DND-41 (cell line): ENCODE results near the gene LSM4.
"Not testable (repeated sequence)": the region's sequence is repeated elsewhere in the genome, so short reads cannot be mapped to it uniquely, and the experiment has no call there.

Experiments used
- ATAC-seq: fragments of 200-7000 bp; cut with Tn5 transposase; 3 replicates; pipeline ENCODE4 v1.9.1; 2021; ENCODE audit warnings: low read depth; ENCODE audit not compliant: insufficient read depth
- DNase-seq: peaks from one replicate; pipeline ENCODE4 v3.0.0-alpha.2; 2020
- H2AFZ ChIP-seq: 2 replicates; pipeline ENCODE4 v1.6.0; 2012; ENCODE audit warnings: low read depth, low read length
- H3K27ac ChIP-seq: 2 replicates; pipeline ENCODE4 v1.5.1; 2012; ENCODE audit warnings: low read length, inconsistent platforms
- H3K27me3 ChIP-seq: fragments of 200-600 bp; sonication (generic); 2 replicates; pipeline ENCODE4 v1.6.0; 2012; ENCODE audit warnings: low read length, mild to moderate bottlenecking, inconsistent platforms; ENCODE audit not compliant: insufficient read depth, poor library complexity
- H3K36me3 ChIP-seq: 2 replicates; pipeline ENCODE4 v1.5.1; 2012; ENCODE audit warnings: low read length, inconsistent platforms; ENCODE audit not compliant: insufficient read depth
- H3K4me1 ChIP-seq: 2 replicates; pipeline ENCODE4 v1.5.1; 2012; ENCODE audit warnings: mild to moderate bottlenecking, low read length; ENCODE audit not compliant: insufficient read depth
- H3K4me2 ChIP-seq: 2 replicates; pipeline ENCODE4 v1.6.0; 2012; ENCODE audit warnings: mild to moderate bottlenecking, moderate library complexity, low read length, inconsistent platforms; ENCODE audit not compliant: insufficient read depth
- H3K4me3 ChIP-seq, 2 experiments: fragments of 200-600 bp in 1 of 2; shearing (Covaris generic) in 1 of 2; 2 replicates each; pipeline ENCODE4 v1.5.1; 2012 to 2016; ENCODE audit warnings: inconsistent platforms in 2 of 2, low read length in 2 of 2, mild to moderate bottlenecking in 2 of 2, low read depth in 1 of 2, moderate library complexity in 1 of 2
- H3K79me2 ChIP-seq: 2 replicates; pipeline ENCODE4 v1.6.0; 2012; ENCODE audit warnings: low read length, inconsistent platforms; ENCODE audit not compliant: insufficient read depth
- H3K9ac ChIP-seq: 2 replicates; pipeline ENCODE4 v1.6.0; 2012; ENCODE audit warnings: low read depth, mild to moderate bottlenecking, inconsistent platforms, low read length, moderate library complexity
- H3K9me3 ChIP-seq: 2 replicates; pipeline ENCODE4 v1.5.1; 2012; ENCODE audit warnings: low read length, moderate library complexity, mild to moderate bottlenecking, inconsistent platforms; ENCODE audit not compliant: insufficient read depth, severe bottlenecking
- H4K20me1 ChIP-seq: 2 replicates; pipeline ENCODE4 v1.6.0; 2012; ENCODE audit warnings: low read length; ENCODE audit not compliant: insufficient read depth
- EZH2 ChIP-seq: IDR thresholded peaks from 3 replicates; pipeline ENCODE4 v1.6.1; 2012; ENCODE audit warnings: borderline replicate concordance, low read depth, mild to moderate bottlenecking, moderate library complexity, low read length, inconsistent platforms; ENCODE audit not compliant: severe bottlenecking
- TF ChIP-seq, protein P1 (sequence below): IDR thresholded peaks from 2 replicates; pipeline ENCODE4 v1.5.1; 2012; ENCODE audit warnings: borderline replicate concordance, low read length, moderate library complexity, mild to moderate bottlenecking; ENCODE audit not compliant: poor library complexity, severe bottlenecking; ENCODE audit errors: extremely low read depth

The LSM4 gene

DNA sequence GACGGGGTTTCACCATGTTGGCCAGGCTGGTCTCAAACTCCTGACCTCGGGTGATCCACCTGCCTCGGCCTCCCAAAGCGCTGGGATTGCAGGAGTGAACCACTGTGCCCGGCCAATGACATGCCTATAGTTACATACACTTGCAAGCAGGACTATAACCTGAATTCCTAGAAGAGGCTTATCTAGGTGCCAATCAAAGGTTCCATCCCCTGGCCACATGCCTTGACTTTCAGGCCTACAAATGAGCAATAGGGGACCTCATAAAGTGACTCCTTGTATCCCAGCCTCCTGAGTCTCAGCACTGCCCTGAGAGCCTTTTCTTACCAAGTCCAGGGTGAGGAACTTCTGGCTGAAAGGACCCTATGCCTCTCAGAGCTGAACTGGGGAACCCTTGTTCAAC, 3.9 kb upstream of the LSM4 start:
- H3K27ac ChIP-seq: no peak overlapping the region
- no peaks in the 10 kb centered on the region for H3K27me3 ChIP-seq
- H4K20me1 ChIP-seq: no peaks in the 10 kb centered on the region
- H3K9me3 ChIP-seq: no peaks in the 10 kb centered on the region
- no peaks in the 10 kb centered on the region; the same call in 1 of the 2 replicates for H3K36me3 ChIP-seq
- no peak overlapping the region for H3K4me2 ChIP-seq
- no peak overlapping the region for H2AFZ ChIP-seq
- DNase-seq: no peak
- no peak for ATAC-seq
- H3K4me1 ChIP-seq: peaks cover 31% of the 10 kb centered on the region
- H3K4me3 ChIP-seq: no peak overlapping the region
- no peak overlapping the region for H3K9ac ChIP-seq
- no peak for TF ChIP-seq EZH2
- TF ChIP-seq, protein P1, sequence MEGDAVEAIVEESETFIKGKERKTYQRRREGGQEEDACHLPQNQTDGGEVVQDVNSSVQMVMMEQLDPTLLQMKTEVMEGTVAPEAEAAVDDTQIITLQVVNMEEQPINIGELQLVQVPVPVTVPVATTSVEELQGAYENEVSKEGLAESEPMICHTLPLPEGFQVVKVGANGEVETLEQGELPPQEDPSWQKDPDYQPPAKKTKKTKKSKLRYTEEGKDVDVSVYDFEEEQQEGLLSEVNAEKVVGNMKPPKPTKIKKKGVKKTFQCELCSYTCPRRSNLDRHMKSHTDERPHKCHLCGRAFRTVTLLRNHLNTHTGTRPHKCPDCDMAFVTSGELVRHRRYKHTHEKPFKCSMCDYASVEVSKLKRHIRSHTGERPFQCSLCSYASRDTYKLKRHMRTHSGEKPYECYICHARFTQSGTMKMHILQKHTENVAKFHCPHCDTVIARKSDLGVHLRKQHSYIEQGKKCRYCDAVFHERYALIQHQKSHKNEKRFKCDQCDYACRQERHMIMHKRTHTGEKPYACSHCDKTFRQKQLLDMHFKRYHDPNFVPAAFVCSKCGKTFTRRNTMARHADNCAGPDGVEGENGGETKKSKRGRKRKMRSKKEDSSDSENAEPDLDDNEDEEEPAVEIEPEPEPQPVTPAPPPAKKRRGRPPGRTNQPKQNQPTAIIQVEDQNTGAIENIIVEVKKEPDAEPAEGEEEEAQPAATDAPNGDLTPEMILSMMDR: no peak
- peaks cover 15% of the 10 kb centered on the region for H3K79me2 ChIP-seq

DNA sequence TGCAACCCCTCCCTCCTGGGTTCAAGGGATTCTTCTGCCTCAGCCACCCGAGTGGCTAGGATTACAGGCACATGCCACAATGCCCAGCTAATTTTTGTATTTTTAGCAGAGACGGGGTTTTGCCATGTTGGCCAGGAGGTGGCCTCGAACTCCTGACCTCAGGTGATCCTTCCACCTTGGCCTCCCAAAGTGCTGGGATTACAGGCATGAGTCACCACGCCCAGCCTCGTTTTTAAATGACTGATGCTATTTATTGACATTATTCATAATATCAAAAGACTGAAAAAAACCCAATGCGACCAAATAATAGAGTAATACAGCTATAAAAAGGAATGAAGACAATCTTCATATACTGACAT, 1.5 kb upstream of the LSM4 start:
- not testable (repeated sequence) for H3K4me3 ChIP-seq, DNase-seq, H3K9me3 ChIP-seq, H3K27me3 ChIP-seq, H2AFZ ChIP-seq, ATAC-seq, H3K4me2 ChIP-seq, H3K27ac ChIP-seq
- H3K79me2 ChIP-seq: peaks cover 39% of the 10 kb centered on the region
- H4K20me1 ChIP-seq: peaks cover 17% of the 10 kb centered on the region
- H3K9ac ChIP-seq: peak overlapping the region; percentile 99; the same call in 1 of the 2 replicates
- H3K4me1 ChIP-seq: peaks cover 56% of the 10 kb centered on the region
- H3K36me3 ChIP-seq: peaks cover 21% of the 10 kb centered on the region

DNA sequence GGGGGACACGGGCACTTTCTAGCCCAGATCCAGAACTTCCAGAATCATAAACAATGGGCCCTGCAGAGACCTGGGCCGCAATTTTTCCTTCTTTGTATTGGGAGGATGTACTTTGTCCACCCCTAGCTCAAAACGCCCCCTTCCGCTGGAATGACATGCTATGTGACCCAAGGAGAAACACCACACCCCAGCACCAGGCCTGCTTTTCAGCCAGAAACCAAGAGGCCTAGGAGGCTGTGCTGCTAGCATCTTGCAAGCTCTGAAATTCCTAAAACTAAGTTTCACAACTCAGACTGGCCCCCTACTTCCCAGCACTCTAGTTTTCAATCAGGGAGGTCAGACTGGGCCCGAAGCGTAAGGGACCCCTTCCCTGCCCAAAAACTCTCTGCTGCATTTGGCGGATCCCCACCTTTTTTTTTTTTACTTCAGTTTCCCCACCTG, 538 bp downstream of the LSM4 start:
- no peaks in the 10 kb centered on the region for H3K9me3 ChIP-seq
- DNase-seq (peak; percentile 68), ATAC-seq (no peak)
- H3K79me2 ChIP-seq: peaks cover 56% of the 10 kb centered on the region
- peak overlapping the region; percentile 69 for H2AFZ ChIP-seq
- H3K9ac ChIP-seq: peak overlapping the region; percentile 99
- H4K20me1 ChIP-seq: peaks cover 29% of the 10 kb centered on the region
- peak overlapping the region; percentile 84 to 87 for H3K4me3 ChIP-seq
- peak overlapping the region; percentile 87 for H3K4me2 ChIP-seq
- H3K36me3 ChIP-seq: peaks cover 25% of the 10 kb centered on the region
- no peaks in the 10 kb centered on the region for H3K27me3 ChIP-seq
- TF ChIP-seq EZH2: no peak
- TF ChIP-seq, protein P1: peak; percentile 55
- H3K4me1 ChIP-seq: peaks cover 51% of the 10 kb centered on the region
- peak overlapping the region; percentile 95 for H3K27ac ChIP-seq

DNA sequence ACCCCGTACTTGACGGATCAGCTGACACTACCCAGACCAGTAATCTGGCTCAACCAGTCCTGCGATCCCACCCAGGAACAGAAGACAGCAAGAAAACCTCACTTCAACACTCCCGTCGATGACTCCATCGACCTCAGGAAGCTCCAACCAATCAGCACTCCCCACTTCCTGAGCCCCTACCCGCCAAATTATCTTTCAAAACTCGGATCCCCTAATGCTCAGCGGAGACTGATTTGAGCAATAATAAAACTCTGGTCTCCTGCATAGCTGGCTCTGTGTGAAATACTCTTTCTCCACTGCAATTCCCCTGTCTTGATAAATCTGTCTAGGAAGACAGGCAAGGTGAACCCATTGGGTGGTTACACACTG, 1.2 kb downstream of the LSM4 start:
- Histone ChIP-seq H3K79me2 (peaks cover 58% of the 10 kb centered on the region), H3K9ac (peak overlapping the region; percentile 99), H3K4me2 (peak overlapping the region; percentile 87), H3K9me3 (no peaks in the 10 kb centered on the region), H3K27ac (peak overlapping the region; percentile 95), H3K4me3 (peak overlapping the region; percentile 84 to 87), H3K27me3 (no peaks in the 10 kb centered on the region), H4K20me1 (peaks cover 30% of the 10 kb centered on the region), H3K36me3 (peaks cover 27% of the 10 kb centered on the region), H3K4me1 (peaks cover 51% of the 10 kb centered on the region), H2AFZ (no peak overlapping the region)
- DNase-seq: peak; percentile 77
- TF ChIP-seq, protein P1: no peak
- no peak for TF ChIP-seq EZH2
- ATAC-seq: peak; percentile 38
